HG03342 (cell line): ENCODE results near the gene IRF4.

Source experiments
- ATAC-seq: cut with Tn5 transposase; IDR thresholded peaks from one replicate; pipeline ENCODE4 v1.9.1; 2021; ENCODE audit warnings: mild to moderate bottlenecking, moderate library complexity; ENCODE audit not compliant: unreplicated experiment

Gene IRF4

GRCh38 chr6:379410-380181 lies 12.0 kb upstream of the IRF4 start:
- no peak for ATAC-seq

GRCh38 chr6:380234-381218 lies 11.0 kb upstream of the IRF4 start:
- no peak for ATAC-seq

- ATAC-seq, result no peak
Measured at GRCh38 chr6:381742-382461, 9.7 kb upstream of the IRF4 start.

- no peak for ATAC-seq
Measured at GRCh38 chr6:382883-383810, 8.4 kb upstream of the IRF4 start.

GRCh38 chr6:383856-384255 lies 7.7 kb upstream of the IRF4 start:
- ATAC-seq, result no peak

- no peak for ATAC-seq
Measured at GRCh38 chr6:384898-385297, 6.7 kb upstream of the IRF4 start.

GRCh38 chr6:385614-386013 lies 5.9 kb upstream of the IRF4 start:
- no peak for ATAC-seq

DNA sequence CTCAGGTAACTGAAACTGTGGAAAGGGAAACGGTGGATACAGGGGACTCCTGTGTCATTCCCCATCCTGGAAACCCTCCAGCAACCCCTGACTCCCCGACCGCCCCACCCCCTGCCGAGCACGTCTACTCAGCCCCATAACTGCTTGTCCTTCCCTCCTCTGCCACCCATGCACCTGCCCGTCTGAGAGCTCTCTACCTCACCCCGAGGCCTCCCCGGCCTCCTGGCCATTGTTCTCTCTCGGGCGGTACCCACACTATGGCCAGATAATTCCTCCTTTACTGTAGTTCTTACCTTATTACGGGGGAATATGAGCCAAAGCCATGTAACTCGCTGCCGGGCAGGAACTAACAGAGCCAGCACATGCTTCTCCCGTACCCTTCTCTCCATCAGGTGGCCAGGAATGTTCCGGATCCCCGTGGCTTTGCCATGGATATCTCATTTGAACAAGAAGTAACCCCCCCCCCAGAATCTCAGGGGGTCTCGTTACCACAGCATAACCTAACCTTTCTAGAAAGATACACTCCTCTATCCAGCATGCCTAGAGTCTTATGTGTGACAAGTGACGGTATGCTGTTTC lies 4.8 kb upstream of the IRF4 start:
- no peak for ATAC-seq

DNA sequence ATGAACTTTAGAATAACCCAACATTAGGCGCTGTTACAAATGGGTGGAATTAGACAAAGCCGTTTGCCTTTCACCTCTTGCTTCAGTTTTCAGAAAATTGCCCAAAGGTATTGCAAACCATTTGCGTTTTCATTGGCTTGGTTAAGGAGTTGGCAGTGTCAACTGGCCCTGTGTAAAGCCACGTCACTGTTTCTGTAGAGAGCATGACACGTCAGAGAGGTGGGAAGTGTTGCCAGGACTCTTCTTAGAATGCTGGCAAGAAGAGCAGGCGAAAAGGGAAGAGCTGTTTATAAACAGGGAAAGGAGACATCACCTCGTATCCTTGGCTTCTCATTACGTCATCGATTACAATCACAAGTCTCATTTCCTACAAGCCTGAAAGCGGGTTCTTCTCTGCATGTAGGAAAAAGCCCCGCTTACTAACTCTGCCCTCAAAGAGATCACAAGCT lies 4.2 kb upstream of the IRF4 start:
- no peak for ATAC-seq

GRCh38 chr6:388202-388903 lies 3.2 kb upstream of the IRF4 start:
- no peak for ATAC-seq

DNA sequence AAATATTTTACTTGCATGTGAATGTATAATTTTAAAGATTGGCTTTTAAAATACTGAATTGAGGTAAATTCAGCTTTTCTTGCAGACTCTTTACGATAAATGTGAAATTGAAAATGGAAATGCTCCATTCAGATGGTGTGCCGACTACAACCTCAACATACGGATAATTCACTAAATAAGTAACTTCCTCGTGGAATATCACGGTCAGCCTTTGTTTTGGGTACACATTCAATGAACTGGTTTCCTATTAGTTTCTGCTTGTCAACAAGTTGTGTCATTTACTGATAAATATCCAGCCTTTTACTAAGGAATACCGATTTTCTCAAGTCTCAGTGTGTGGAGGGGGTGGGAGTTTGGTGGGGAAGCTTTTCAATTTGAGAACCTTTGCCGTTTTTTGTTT lies 2.4 kb upstream of the IRF4 start:
- no peak for ATAC-seq

GRCh38 chr6:389622-390021 lies 1.9 kb upstream of the IRF4 start:
- peak; percentile 34 for ATAC-seq

DNA sequence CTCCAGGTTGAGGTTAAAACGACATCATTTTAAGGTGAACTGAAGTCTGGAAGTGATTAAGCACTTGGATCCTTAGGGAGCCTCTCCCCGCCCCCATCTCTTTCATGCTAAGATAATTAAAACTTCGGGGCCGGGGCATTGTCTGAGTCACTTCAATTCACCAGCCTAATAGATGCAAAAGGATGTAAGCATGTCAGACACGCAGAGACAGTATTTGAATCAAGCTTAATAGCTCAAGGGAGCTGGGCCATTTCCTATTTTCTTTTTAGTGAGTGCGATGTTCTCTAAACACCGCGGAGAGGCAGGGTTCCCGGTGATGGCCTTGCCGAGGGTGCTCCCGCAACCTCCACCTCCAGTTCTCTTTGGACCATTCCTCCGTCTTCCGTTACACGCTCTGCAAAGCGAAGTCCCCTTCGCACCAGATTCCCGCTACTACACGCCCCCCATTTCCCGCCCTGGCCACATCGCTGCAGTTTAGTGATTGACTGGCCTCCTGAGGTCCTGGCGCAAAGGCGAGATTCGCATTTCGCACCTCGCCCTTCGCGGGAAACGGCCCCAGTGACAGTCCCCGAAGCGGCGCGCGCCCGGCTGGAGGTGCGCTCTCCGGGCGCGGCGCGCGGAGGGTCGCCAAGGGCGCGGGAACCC lies 516 bp upstream of the IRF4 start:
- peak; percentile 12 for ATAC-seq

DNA sequence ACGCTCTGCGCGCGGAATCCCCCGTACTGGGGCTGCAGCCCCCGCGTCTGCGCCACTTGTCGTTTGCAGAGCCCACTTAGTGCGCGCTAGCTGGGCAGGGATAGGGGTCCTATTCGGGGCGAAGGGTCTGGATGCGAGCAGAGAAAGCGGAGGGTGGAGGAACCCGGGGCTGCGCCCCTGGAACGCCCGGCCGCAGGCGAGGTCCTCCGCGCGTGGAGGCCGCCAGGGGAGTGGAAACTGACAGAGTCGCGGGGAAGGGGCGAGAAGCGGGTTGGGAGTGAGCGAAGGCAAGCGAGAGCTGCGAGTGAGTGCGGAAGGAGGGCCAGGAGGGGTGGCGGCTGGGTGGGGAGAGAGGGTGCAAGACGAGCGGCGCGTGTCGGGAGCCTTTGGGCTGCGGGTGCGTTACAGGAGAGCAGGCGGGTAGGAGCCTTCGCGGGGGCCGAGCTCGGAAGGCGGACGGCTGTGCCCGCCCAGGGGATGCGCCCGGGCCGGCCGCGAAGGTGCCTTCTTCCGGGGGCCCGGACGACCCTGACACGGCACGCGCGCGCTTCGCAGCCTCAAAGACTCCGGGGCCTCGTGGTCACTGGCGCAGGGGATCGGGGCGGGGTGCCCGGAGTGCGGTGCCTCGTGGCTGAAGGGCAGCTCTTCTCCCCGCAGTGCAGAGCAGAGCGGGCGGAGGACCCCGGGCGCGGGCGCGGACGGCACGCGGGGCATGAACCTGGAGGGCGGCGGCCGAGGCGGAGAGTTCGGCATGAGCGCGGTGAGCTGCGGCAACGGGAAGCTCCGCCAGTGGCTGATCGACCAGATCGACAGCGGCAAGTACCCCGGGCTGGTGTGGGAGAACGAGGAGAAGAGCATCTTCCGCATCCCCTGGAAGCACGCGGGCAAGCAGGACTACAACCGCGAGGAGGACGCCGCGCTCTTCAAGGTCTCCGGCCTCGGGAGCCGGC lies 1.2 kb downstream of the IRF4 start:
- no peak for ATAC-seq

- no peak for ATAC-seq
Measured at GRCh38 chr6:393391-394221, 2.1 kb downstream of the IRF4 start.

- ATAC-seq, result no peak
Measured at GRCh38 chr6:394641-395289, 3.2 kb downstream of the IRF4 start.
